Inflammatory macrophage treated with lipopolysaccharide for 1 hour (primary cell): ENCODE results near the gene TBL1Y.
"Not testable (repeated sequence)": the region's sequence is repeated elsewhere in the genome, so short reads cannot be mapped to it uniquely, and the experiment has no call there.

ENCODE experiments used
- DNase-seq, 2 donors: peaks; one replicate each; pipeline ENCODE4 v3.0.0-alpha.2; 2020 to 2022

Gene TBL1Y

GRCh38 chrY:6974971-6975370 is 64.5 kb downstream of the TBL1Y start:
- no peak for DNase-seq

- DNase-seq, result no peak
Observed at GRCh38 chrY:6977783-6978182, 67.3 kb downstream of the TBL1Y start.

GRCh38 chrY:6983221-6983620 is 72.7 kb downstream of the TBL1Y start:
- DNase-seq, result no peak

GRCh38 chrY:6987811-6988210 is 77.3 kb downstream of the TBL1Y start:
- DNase-seq, result no peak

GRCh38 chrY:6989886-6990620 is 79.6 kb downstream of the TBL1Y start:
- DNase-seq, result peak in 1 of 2 donors; percentile 1

GRCh38 chrY:6992041-6992440 is 81.5 kb downstream of the TBL1Y start:
- peak; percentile 5 to 14 for DNase-seq

GRCh38 chrY:6995987-6996386 is 85.5 kb downstream of the TBL1Y start:
- no peak for DNase-seq

- no peak for DNase-seq
Observed at GRCh38 chrY:6997503-6998066, 87.1 kb downstream of the TBL1Y start.

GRCh38 chrY:6999905-7000304 is 89.4 kb downstream of the TBL1Y start:
- DNase-seq, result no peak

- no peak for DNase-seq
Observed at GRCh38 chrY:7002581-7002980, 92.1 kb downstream of the TBL1Y start.

GRCh38 chrY:7007911-7008310 is 97.4 kb downstream of the TBL1Y start:
- DNase-seq, result no peak

- DNase-seq, result no peak
Observed at GRCh38 chrY:7008578-7009355, 98.3 kb downstream of the TBL1Y start.

GRCh38 chrY:7013051-7013450 is 102.6 kb downstream of the TBL1Y start:
- no peak for DNase-seq

GRCh38 chrY:7016521-7016920 is 106.0 kb downstream of the TBL1Y start:
- no peak for DNase-seq

GRCh38 chrY:7017244-7018080 is 107.0 kb downstream of the TBL1Y start:
- no peak for DNase-seq

GRCh38 chrY:7039037-7039436 is 128.5 kb downstream of the TBL1Y start:
- no peak for DNase-seq

- DNase-seq, result no peak
Observed at GRCh38 chrY:7040662-7041061, 130.2 kb downstream of the TBL1Y start.

- no peak for DNase-seq
Observed at GRCh38 chrY:7041983-7042382, 131.5 kb downstream of the TBL1Y start.

- not testable (repeated sequence) for DNase-seq
Observed at GRCh38 chrY:7052461-7052860, 142.0 kb downstream of the TBL1Y start.

- no peak for DNase-seq
Observed at GRCh38 chrY:7056886-7057285, 146.4 kb downstream of the TBL1Y start.

GRCh38 chrY:7078725-7079124 is 168.2 kb downstream of the TBL1Y start:
- DNase-seq, result no peak

- not testable (repeated sequence) for DNase-seq
Observed at GRCh38 chrY:7080548-7080947, 170.1 kb downstream of the TBL1Y start.

- peak; percentile 23 to 63 for DNase-seq
Observed at GRCh38 chrY:7085606-7086005, 175.1 kb downstream of the TBL1Y start.
